SK-N-DZ (cell line): ENCODE results near the gene ACTL6B.

Experiments
- DNase-seq: peaks from one replicate; pipeline ENCODE4 v3.0.0-alpha.2; 2015; ENCODE audit warnings: low spot score

The ACTL6B gene

DNA sequence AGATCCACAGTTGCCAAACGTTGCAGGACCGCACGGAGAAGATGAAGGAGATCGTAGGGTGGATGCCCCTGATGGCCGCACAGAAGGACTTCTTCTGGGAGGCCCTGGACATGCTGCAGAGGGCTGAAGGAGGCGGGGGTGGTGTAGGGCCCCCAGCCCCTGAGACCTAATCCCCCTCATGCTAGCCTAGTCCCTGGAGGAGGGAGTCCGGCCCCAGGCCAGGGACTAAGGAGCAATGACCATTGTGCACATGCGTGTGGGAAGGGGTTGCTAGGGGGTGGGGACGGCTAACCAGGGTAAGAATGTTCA, 55.6 kb downstream of the ACTL6B start:
- no peak for DNase-seq

DNA sequence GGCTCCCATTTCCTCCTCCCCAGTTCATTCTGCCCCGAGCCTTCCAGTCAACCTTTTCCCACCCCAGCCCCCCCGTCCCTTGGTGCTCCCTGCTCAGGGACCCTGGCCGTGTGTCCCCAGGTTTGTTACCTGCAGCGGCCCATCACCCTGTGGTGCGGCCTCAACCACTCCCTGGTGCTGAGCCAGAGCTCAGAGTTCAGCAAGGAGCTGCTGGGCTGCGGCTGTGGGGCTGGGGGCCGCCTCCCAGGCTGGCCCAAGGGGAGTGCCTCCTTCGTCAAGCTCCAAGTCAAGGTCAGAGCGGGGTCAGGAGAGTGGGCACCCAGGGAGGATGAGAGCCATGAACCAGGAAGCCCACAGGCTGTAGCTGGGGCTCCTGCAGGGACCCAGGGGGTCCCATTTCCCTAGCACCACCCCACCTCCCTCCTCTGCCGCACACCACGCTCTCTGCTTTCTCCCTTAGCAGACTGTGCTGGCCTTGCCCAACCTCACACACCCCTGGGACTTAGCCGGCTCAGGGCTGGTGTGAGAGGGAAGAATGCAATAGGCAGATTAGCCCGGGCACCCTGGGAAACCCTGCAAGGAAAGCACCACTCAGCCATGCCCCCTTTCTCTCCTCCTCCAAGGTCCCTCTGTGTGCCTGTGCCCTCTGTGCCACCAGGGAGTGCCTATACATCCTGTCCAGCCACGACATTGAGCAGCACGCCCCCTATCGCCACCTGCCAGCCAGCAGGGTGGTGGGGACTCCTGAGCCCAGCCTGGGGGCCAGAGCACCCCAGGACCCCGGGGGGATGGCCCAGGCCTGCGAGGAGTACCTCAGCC, 56.1 kb downstream of the ACTL6B start:
- DNase-seq = no peak

DNA sequence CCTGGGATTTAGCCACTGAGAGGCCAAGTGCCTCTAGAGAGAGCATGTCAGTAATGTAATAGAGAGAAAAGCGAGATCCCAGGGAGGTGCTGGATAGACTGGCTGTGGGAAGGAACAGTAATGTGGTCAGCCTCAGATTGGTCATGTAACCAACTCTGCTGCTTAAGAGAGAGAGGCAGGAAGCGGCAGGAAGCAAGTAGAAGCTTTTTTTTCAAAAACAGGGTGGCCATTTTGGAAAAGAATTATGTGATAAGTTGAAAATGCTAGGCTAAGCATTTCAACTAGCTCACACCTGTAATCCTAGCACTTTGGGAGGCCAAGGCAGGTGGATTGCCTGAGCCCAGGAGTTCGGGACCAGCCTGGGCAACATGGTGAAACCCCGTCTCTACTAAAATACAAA, 57.8 kb downstream of the ACTL6B start:
- no peak for DNase-seq

DNA sequence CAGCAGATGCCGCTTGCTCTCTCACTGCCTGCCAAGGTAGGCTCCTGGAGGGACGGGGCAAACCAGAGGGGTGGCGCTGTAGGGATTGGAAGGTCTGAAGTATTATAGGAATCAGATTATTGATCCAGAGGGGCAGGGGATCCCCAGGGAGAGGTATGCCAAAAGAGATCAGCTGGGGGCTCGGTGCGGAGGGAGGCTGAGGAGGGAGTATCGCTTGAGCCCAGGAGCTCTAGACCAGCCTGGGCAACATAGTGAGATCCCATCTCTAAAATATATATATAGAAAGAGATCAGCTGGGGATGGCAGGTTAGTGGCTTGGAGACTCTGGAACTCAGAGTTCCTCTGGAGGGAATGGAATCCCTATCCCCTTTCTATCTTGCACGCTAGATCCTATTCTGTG, 61.1 kb downstream of the ACTL6B start:
- no peak for DNase-seq
